ENCODE measurements around the gene LAMC3.

The LAMC3 gene

DNA sequence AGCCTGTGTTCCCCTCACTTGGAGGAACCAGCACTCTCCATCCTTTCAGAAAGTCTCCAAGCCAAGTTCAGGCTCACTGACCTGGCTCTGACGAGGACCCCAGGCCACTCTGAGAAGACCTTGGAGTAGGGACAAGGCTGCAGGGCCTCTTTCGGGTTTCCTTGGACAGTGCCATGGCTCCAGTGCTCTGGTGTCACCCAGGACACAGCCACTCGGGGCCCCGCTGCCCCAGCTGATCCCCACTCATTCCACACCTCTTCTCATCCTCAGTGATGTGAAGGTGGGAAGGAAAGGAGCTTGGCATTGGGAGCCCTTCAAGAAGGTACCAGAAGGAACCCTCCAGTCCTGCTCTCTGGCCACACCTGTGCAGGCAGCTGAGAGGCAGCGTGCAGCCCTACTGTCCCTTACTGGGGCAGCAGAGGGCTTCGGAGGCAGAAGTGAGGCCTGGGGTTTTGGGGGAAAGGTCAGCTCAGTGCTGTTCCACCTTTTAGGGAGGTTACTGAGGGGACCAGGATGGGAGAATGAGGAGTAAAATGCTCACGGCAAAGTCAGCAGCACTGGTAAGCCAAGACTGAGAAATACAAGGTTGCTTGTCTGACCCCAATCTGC, 111.8 kb downstream of the LAMC3 start:
- Histone ChIP-seq H3K27me3 (ENCODE audit: control insufficient read depth, insufficient read depth, low read length) (no peaks in the 10 kb centered on the region), H3K4me3 (ENCODE audit: low read length) (no peak overlapping the region), H3K27ac (ENCODE audit: low read length) (no peak overlapping the region), H3K9ac (ENCODE audit: low read length) (no peak overlapping the region), H3K36me3 (ENCODE audit: control insufficient read depth, low read depth, low read length) (peaks cover 57% of the 10 kb centered on the region), H3K9me3 (ENCODE audit: control insufficient read depth, low read depth, low read length) (no peaks in the 10 kb centered on the region), H3K4me1 (ENCODE audit: control insufficient read depth, low read depth, low read length) (peaks cover 3% of the 10 kb centered on the region)

DNA sequence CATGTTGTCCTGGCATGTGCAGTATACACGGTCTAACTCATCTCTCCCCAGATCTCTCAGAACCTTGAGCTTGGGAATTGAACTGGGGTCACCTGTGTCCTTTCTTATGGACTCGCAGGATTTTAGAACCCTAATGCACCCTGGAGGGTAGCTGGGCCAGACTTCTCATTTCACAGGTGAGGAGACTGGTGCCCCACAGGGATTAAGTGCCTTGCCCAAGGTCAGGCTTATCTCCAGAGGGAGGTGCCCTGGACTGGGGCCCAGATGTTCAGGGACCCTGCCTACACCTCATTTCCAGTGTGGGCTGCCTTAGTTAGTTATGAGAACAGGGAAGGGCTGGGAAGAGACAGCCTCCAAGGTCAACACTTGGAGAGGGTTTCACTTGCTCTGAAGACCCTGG, 112.4 kb downstream of the LAMC3 start:
- Histone ChIP-seq H3K27me3 (ENCODE audit: control insufficient read depth, insufficient read depth, low read length) (no peaks in the 10 kb centered on the region), H3K36me3 (ENCODE audit: control insufficient read depth, low read depth, low read length) (peaks cover 52% of the 10 kb centered on the region), H3K4me1 (ENCODE audit: control insufficient read depth, low read depth, low read length) (peaks cover 3% of the 10 kb centered on the region), H3K4me3 (ENCODE audit: low read length) (no peak overlapping the region), H3K9ac (ENCODE audit: low read length) (no peak overlapping the region), H3K27ac (ENCODE audit: low read length) (no peak overlapping the region), H3K9me3 (ENCODE audit: control insufficient read depth, low read depth, low read length) (no peaks in the 10 kb centered on the region)

DNA sequence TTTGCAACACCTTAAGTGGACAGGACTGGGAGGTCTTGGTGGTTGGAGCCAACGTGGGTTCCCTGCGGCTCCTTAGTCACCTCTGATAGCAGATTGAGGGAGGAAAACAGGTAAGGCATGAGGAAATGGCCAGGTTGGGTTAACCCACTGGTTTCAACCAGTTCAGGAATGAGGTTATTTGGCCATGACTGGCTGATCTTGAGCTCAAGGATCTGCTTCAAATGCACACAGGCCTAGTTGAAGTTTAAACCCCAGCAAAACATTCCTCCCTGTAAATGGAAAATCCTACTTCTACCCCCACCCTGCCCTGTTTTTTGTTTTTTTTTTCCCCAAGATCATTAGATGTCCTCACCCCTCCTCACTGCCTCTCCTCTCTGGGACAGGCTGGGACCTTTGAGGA, 113.2 kb downstream of the LAMC3 start:
- H3K9me3 ChIP-seq (ENCODE audit: control insufficient read depth, low read depth, low read length) = no peaks in the 10 kb centered on the region
- H3K36me3 ChIP-seq (ENCODE audit: control insufficient read depth, low read depth, low read length) = peaks cover 48% of the 10 kb centered on the region
- H3K27me3 ChIP-seq (ENCODE audit: control insufficient read depth, insufficient read depth, low read length) = no peaks in the 10 kb centered on the region
- no peak overlapping the region for H3K9ac ChIP-seq (ENCODE audit: low read length)
- H3K4me1 ChIP-seq (ENCODE audit: control insufficient read depth, low read depth, low read length) = peaks cover 3% of the 10 kb centered on the region
- no peak overlapping the region for H3K4me3 ChIP-seq (ENCODE audit: low read length)
- no peak overlapping the region for H3K27ac ChIP-seq (ENCODE audit: low read length)

DNA sequence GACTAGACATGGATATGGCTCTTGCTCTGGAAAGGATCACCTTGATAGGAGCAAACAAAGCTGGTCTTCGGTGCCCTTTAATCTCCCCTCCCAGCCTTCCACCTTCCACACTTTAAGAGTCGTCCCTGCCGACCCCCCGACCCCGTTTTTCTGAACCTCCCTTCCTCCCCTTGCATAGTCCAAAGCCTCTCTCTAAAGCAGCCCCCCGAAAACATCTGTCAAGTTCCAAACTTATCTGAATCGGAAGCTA, 116.0 kb downstream of the LAMC3 start:
- Histone ChIP-seq H3K27me3 (ENCODE audit: control insufficient read depth, insufficient read depth, low read length) (no peaks in the 10 kb centered on the region), H3K9ac (ENCODE audit: low read length) (peak overlapping the region; percentile 96), H3K4me1 (ENCODE audit: control insufficient read depth, low read depth, low read length) (peaks cover 3% of the 10 kb centered on the region), H3K27ac (ENCODE audit: low read length) (peak overlapping the region; percentile 90), H3K9me3 (ENCODE audit: control insufficient read depth, low read depth, low read length) (no peaks in the 10 kb centered on the region), H3K36me3 (ENCODE audit: control insufficient read depth, low read depth, low read length) (peaks cover 51% of the 10 kb centered on the region), H3K4me3 (ENCODE audit: low read length) (peak overlapping the region; percentile 83)

DNA sequence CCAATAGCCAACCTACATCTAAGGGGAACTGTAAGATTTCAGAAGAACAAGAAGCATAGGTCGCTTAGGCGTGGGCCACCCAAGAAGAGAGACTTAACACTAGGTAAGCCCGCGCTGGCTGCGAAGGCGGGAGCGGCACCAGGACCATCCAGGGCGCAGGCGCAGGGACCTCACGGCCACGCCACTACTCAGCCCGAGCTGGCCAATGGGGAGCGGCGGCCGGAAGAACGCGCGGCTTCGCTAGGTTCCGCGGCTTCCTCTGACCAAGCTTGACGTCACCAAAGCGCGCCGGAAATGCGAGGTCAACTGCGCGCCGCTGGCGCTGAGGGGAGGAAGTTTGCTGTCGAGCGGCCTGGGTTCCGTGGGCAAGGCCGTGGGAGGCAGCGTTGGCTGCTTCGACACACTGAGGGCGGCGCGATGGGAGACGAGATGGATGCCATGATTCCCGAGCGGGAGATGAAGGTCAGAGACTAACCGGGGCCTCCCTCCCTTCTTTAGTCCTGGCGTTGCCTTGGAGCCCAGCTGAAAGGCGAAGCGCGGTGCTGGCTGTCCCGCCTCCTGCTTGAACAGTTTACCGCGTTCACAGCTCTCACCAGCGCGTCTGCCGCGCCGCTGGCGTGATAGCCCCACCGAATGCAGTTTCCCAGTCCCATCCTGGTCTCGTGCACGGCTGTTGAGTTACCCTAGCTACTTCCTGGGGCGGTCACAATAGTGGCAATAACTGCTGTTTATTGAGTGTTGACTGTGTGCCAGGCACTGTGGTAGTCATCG, 116.5 kb downstream of the LAMC3 start, which contains the start of gene NUP214:
Gene NUP214, plus strand, starts transcription at position 299 of the 771 bp plus-strand sequence. Its CDS starts 119 bp downstream, at position 418.
- Histone ChIP-seq H3K27ac (ENCODE audit: low read length) (peak within 1 kb of the TSS; percentile 90), H3K27me3 (ENCODE audit: control insufficient read depth, insufficient read depth, low read length) (no peaks in the 10 kb centered on the region), H3K36me3 (ENCODE audit: control insufficient read depth, low read depth, low read length) (peaks cover 49% of the 10 kb centered on the region), H3K4me3 (ENCODE audit: low read length) (peak within 1 kb of the TSS; percentile 83), H3K9ac (ENCODE audit: low read length) (peak within 1 kb of the TSS; percentile 96), H3K4me1 (ENCODE audit: control insufficient read depth, low read depth, low read length) (peaks cover 3% of the 10 kb centered on the region), H3K9me3 (ENCODE audit: control insufficient read depth, low read depth, low read length) (no peaks in the 10 kb centered on the region)

DNA sequence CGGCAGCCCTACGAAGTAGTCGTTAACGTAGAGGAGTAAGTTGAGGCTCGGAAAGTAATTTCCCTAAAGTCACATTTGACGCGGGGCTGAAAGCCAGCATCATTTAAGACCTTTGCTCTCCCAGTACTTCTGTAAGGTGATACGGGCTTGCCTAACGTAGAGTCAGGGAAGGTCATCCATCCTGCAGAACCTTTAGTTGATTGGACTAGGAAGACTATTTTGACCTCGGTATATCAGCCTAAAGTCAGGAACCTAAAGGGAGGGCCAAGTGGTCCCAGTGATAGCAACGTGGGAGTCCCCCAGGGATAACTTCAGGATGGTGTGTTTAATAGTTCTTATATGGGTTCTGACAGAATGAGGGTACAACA, 117.1 kb downstream of the LAMC3 start:
- Histone ChIP-seq H3K36me3 (ENCODE audit: control insufficient read depth, low read depth, low read length) (peaks cover 49% of the 10 kb centered on the region), H3K9me3 (ENCODE audit: control insufficient read depth, low read depth, low read length) (no peaks in the 10 kb centered on the region), H3K27me3 (ENCODE audit: control insufficient read depth, insufficient read depth, low read length) (no peaks in the 10 kb centered on the region), H3K27ac (ENCODE audit: low read length) (no peak overlapping the region), H3K4me1 (ENCODE audit: control insufficient read depth, low read depth, low read length) (peaks cover 3% of the 10 kb centered on the region), H3K9ac (ENCODE audit: low read length) (peak overlapping the region; percentile 96), H3K4me3 (ENCODE audit: low read length) (peak overlapping the region; percentile 83)

DNA sequence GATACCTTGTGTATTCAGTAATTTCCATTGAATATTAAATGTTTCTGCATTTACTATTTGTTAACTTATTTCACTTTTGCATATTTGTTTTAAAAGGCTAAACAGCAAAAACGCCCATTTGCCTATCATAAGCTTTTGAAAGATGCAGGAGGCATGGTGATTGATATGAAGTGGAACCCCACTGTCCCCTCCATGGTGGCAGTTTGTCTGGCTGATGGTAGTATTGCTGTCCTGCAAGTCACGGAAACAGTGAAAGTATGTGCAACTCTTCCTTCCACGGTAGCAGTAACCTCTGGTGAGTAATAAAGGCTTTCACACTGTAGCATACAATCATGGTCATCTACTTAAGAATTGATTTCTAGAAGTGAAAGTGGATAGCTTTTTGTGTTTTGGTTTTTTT, 120.2 kb downstream of the LAMC3 start:
- Histone ChIP-seq H3K9me3 (ENCODE audit: control insufficient read depth, low read depth, low read length) (no peaks in the 10 kb centered on the region), H3K27me3 (ENCODE audit: control insufficient read depth, insufficient read depth, low read length) (no peaks in the 10 kb centered on the region), H3K36me3 (ENCODE audit: control insufficient read depth, low read depth, low read length) (peaks cover 63% of the 10 kb centered on the region), H3K4me1 (ENCODE audit: control insufficient read depth, low read depth, low read length) (peaks cover 3% of the 10 kb centered on the region), H3K27ac (ENCODE audit: low read length) (no peak overlapping the region), H3K9ac (ENCODE audit: low read length) (no peak overlapping the region), H3K4me3 (ENCODE audit: low read length) (no peak overlapping the region)

DNA sequence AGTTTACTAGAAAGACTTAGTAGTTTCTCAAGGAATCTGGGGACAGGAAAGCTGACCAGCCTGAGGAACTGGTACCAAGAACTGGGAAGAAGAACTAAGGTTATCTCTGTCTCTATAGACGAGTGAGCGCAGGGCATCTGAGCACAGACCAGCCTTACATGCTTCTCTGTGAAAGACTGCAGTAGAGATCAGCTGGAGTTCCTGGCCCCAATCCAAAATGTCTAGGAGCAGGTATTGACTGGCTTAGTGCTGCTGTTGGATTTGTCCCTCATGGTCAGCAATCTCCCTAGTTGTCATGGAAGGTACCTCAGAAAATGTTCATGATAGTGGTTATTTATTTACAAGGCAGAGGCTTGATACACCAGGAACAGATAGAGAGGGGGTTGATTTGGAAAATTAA, 129.7 kb downstream of the LAMC3 start:
- no peak overlapping the region for H3K9ac ChIP-seq (ENCODE audit: low read length)
- peaks cover 79% of the 10 kb centered on the region for H3K36me3 ChIP-seq (ENCODE audit: control insufficient read depth, low read depth, low read length)
- no peaks in the 10 kb centered on the region for H3K4me1 ChIP-seq (ENCODE audit: control insufficient read depth, low read depth, low read length)

DNA sequence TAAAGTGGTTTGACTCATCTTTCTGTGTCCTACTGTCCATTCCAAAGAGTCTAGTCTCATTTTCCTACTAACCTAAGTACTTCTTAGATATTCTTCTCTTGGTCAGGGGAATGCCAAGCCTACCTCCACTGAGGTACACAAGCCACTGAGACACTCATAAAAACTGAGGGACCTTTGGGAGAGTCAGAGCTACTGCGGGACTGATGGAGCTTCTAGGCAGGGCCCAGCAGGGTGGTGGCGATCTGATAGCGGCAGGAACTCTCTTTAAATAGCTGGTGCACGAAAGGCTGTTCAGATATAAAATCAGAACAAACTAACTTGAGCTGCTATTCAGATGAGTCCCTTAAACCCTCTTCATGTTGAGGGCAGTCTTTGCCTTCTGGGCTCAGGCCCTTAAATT, 131.1 kb downstream of the LAMC3 start:
- no peak overlapping the region for H3K9ac ChIP-seq (ENCODE audit: low read length)
- no peaks in the 10 kb centered on the region for H3K27me3 ChIP-seq (ENCODE audit: control insufficient read depth, insufficient read depth, low read length)
- H3K4me1 ChIP-seq (ENCODE audit: control insufficient read depth, low read depth, low read length) = no peaks in the 10 kb centered on the region
- no peaks in the 10 kb centered on the region for H3K9me3 ChIP-seq (ENCODE audit: control insufficient read depth, low read depth, low read length)
- H3K36me3 ChIP-seq (ENCODE audit: control insufficient read depth, low read depth, low read length) = peaks cover 79% of the 10 kb centered on the region
- no peak overlapping the region for H3K4me3 ChIP-seq (ENCODE audit: low read length)
- no peak overlapping the region for H3K27ac ChIP-seq (ENCODE audit: low read length)

More for the DNA sequence above, 129.7 kb downstream of the LAMC3 start:
- no peak overlapping the region for H3K4me3 ChIP-seq (ENCODE audit: low read length)
- no peaks in the 10 kb centered on the region for H3K9me3 ChIP-seq (ENCODE audit: control insufficient read depth, low read depth, low read length)
- H3K27me3 ChIP-seq (ENCODE audit: control insufficient read depth, insufficient read depth, low read length) = no peaks in the 10 kb centered on the region
- H3K27ac ChIP-seq (ENCODE audit: low read length) = no peak overlapping the region

DNA sequence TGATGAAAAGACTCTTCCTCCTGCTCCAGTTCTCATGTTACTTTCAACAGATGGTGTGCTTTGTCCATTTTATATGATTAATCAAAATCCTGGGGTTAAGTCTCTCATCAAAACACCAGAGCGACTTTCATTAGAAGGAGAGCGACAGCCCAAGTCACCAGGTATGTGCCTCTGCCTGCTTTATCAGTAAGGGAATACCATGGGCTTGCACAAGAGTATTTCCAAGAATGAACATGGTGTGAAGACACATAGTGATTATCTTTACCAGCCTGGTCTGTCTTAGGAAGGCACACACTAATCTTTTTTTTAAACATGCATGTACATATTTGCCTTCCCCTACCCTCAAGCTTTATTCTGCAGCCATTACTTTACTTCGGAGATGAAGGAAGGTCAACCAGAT, 131.6 kb downstream of the LAMC3 start:
- H3K9me3 ChIP-seq (ENCODE audit: control insufficient read depth, low read depth, low read length) = no peaks in the 10 kb centered on the region
- H3K36me3 ChIP-seq (ENCODE audit: control insufficient read depth, low read depth, low read length) = peaks cover 79% of the 10 kb centered on the region
- H3K27ac ChIP-seq (ENCODE audit: low read length) = no peak overlapping the region
- H3K4me1 ChIP-seq (ENCODE audit: control insufficient read depth, low read depth, low read length) = no peaks in the 10 kb centered on the region
- H3K9ac ChIP-seq (ENCODE audit: low read length) = no peak overlapping the region
- no peak overlapping the region for H3K4me3 ChIP-seq (ENCODE audit: low read length)
- H3K27me3 ChIP-seq (ENCODE audit: control insufficient read depth, insufficient read depth, low read length) = no peaks in the 10 kb centered on the region

DNA sequence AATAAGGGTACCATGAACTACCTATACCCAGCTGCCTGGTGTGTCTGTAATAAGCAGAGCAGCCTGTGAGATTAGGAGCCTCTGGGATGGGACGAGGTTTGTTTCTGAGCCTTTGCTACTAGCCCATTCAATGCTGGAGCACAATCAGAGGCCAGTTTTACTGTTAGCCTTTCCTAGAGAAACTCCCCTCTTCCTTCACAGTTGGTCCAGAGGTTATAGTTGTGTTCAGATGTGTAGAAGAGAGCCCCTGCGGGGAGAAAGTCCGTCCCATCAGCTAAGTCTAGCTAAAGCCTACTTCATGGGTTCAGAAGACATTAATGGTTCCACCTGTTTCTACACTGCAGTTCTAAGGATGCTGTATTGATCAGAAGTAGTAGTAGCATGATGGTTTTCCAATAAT, 133.2 kb downstream of the LAMC3 start:
- Histone ChIP-seq H3K9me3 (ENCODE audit: control insufficient read depth, low read depth, low read length) (no peaks in the 10 kb centered on the region), H3K36me3 (ENCODE audit: control insufficient read depth, low read depth, low read length) (peaks cover 80% of the 10 kb centered on the region), H3K4me1 (ENCODE audit: control insufficient read depth, low read depth, low read length) (no peaks in the 10 kb centered on the region), H3K9ac (ENCODE audit: low read length) (no peak overlapping the region), H3K27me3 (ENCODE audit: control insufficient read depth, insufficient read depth, low read length) (no peaks in the 10 kb centered on the region), H3K4me3 (ENCODE audit: low read length) (no peak overlapping the region), H3K27ac (ENCODE audit: low read length) (no peak overlapping the region)
